HS-5 (cell line): ENCODE results near the gene EVC.
"Not testable (repeated sequence)": the region's sequence is repeated elsewhere in the genome, so short reads cannot be mapped to it uniquely, and the experiment has no call there.

Source experiments
- DNase-seq: peaks from one replicate; pipeline ENCODE4 v3.0.0-alpha.2; 2012; ENCODE audit warnings: low read depth

Gene EVC

DNA sequence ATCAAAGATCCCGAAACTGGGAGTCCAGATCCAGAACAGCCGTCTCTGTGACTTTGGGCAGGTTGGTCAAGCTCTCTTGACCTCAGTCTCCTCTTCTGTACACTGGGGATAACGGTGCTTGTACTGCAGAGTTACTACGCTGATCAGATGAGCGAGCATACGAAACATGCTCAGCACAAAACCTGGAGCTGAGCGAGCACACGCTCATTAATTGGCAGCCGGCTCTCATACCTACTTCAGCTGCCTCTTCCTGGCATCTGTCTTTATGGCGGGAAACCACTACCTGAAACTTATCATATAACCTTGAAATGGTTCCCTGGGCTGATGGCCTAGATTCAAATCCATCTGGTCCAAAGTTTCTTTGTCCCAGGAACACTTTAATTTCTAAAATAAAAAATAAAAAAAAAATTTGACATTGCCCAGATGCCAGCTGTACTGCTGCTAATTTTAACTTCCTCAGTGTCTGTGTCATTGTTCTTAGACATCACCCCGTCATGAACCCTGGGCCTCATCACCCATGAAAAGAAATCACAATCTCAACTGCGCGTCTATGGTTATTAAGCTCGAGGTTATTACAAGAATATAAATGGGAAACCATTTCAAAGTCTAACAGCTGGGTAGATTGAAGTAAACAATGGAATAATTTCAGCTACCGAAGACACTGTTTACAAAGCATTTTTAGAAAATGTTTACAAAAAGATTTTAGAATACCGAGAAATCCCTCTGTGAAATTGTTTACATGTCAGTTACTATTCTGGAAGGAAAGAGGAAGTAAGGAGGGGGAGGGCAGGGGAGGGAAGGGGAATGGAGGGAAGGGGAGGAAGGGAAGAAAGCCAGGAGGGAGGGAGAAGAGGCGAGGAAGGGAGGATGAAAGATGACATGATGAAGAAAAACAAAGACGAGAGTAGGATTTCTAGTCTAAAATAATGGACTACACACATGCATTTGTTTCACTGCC lies 132.9 kb downstream of the EVC start:
- DNase-seq = no peak

- no peak for DNase-seq
Observed at GRCh38 chr4:5845035-5845905, 134.3 kb downstream of the EVC start.

DNA sequence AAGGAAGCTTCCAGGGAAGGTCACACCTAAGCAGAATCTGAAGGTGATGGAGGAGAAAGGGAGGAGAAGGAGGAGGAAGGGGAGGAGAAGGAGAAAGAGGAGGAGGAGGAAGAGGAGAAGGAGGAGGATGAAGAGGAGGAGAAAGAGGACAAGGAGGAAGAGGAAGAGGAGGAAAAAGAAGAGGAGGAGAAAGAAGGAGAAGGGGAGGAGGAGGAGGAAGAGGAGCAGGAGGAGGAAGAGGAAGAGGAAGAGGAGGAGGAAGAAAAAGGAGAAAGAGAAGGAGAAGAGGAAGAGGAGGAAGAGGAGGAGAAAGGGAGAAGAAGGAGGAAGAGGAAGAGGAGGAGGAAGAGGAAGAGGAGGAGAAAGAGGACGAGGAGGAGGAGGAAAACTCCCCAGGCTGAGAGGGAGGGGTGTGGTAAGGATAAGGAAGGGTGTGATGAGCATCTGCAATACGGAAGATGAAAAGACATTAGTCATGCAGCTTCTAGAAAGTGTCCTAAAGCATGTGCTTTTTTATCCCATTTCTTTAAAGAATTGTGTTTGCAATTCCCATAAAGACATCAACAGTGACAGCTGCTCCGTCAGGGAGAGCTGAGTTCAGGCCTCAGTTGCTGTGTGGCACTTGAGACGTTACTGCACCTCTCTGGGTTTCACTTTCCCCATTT lies 140.8 kb downstream of the EVC start:
- no peak for DNase-seq

DNA sequence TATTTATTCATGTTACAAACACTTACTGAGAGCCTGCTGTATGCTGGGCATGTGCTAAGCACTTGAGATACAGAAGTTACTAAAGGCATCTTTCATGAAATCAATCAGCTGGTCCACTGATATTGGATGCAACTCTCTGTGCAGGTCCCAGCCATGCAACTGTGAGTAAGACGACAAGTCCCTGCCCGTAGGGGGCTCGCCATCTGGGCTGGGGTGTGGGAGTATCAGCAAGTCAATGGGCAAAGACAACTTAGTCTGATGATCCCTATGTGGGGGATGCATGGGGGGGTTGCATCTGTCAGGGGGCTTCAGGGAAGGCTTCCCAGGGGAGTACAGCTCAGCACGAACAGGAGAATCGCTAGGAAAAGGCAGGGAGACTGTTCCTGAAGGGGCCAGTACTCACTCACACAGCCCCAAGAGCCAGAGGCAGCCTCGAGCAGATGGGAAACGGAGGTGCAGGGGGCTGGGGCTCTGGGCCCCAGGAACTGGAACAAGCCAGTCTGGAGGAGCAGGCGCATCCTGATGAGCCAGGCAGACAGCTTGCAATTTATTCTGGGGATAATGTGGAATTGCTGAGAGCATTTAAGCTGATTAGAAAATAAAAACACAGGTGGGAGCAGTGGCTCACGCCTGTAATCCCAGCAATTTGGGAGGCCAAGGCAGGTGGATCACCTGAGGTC lies 141.7 kb downstream of the EVC start:
- no peak for DNase-seq

DNA sequence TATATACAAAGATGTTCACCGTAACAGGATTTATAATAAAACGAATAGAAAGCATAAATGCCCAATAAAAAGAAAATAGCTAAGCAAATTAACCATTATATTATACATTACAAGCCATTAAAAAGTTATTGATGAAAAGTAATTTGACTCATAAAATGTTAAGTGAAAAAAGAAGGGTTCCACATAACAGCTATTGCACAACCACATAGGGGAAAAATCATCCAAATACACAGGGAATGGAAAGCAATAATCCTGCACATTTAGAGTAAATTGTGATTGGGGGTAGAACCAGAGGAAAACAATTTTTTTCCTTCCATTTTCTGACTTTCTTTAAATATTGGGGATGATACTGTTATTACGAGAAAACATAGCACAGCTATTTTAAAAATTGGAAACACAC lies 143.9 kb downstream of the EVC start:
- no peak for DNase-seq

- DNase-seq = not testable (repeated sequence)
Observed at GRCh38 chr4:5856362-5856761, 145.4 kb downstream of the EVC start.

DNA sequence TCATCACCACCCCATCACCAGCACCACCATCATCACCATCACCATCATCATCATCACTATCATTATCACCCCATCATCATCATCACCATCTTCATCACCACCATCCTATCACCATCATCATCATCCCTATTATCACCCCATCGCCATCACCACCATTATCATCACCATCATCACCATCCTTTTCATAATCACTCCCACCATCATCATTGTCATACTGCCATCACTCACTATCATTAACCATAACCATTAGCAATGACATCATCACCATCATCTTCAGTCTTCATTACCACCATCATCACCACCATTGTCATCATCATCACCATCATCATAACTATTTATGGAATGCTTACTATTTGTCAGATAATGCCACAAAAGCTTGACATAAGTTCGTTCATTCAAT lies 146.2 kb downstream of the EVC start:
- DNase-seq = no peak

DNA sequence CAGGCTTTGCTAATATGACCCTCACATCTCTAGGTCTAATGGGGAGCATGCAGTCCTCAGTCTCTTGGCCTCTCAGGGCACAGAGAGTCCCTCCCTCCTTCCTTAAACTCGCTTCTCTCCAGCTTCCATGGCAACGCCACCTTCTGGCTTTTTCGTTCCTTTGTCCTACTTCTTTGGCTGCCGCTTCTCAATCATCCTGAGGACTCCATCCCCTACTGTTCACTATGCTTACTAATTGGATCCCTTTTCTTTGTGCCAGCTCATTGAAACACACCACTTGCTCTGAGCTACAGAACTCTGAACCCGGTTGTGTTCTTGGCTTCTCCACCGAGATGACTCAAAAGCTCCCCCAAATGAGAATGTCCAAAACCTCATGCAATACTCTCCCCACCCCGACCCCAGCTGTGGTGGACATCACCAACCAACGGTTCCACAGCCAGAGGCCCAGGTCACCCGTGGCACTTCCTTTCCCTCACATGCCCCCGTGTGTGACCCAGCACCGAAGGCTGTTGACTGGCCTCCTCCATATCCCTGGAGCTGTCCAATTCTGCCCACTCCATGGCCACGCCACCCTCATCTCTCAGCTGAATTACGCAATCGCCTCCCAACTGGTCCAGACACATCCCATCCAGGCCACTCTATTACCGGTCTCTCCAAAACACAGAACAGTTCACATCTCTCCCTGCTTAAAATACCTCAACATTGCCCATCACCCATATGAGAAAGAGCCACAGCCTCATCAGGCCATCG lies 147.2 kb downstream of the EVC start:
- DNase-seq = no peak

GRCh38 chr4:5863461-5864113 lies 152.6 kb downstream of the EVC start:
- DNase-seq = peak; percentile 80
